ENCODE data around the gene TMEM150C.

- TF ChIP-seq CTCF (IDR thresholded peaks at IDR 0.05; ENCODE audit: poor library complexity, severe bottlenecking) (no peak), REST (IDR thresholded peaks at IDR 0.05; ENCODE audit: borderline replicate concordance) (no peak), EP300 (conservative IDR thresholded peaks at IDR 0.05; ENCODE audit: poor library complexity, severe bottlenecking) (no peak)
These were observed 91.9 kb downstream of the TMEM150C start for GRCh38 chr4:82469791-82470345.

Data from neural cell (in vitro differentiated cells).